ENCODE results near the gene HOXB3.

The HOXB3 gene

DNA sequence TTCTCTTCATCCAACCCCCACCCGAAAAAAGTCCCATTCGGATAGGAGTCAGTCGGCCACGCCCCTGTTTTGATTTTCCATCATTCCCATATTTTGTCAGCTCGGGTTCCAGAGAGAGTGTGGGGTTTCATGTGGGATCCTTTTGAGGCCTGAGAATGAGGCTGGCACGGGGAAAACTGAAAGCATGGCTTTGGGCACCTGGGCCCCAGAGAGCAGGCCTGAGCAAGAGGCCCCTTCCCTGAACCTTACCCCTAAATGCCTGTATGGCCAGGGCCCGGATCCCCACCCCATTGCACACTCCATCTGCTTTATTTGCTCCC, 7.3 kb downstream of the HOXB3 start:
- DNase-seq = no peak

- no peak for DNase-seq
Observed at GRCh38 chr17:48579760-48580554, 10.1 kb downstream of the HOXB3 start.

GRCh38 chr17:48579471-48579759, 10.6 kb downstream of the HOXB3 start:
- no peak for DNase-seq

- DNase-seq = no peak
Observed at GRCh38 chr17:48578616-48579470, 11.2 kb downstream of the HOXB3 start.

GRCh38 chr17:48577946-48578615, 12.0 kb downstream of the HOXB3 start, which contains the start of gene HOXB4:
Gene HOXB4, minus strand, starts transcription at chr17:48578350. Its CDS starts 31 bp downstream, at chr17:48578319.
- DNase-seq = peak; percentile 47 to 57

- DNase-seq = no peak
Observed at GRCh38 chr17:48577330-48577945, 12.6 kb downstream of the HOXB3 start.

- no peak for DNase-seq
Observed at GRCh38 chr17:48576479-48577309, 13.3 kb downstream of the HOXB3 start.

DNA sequence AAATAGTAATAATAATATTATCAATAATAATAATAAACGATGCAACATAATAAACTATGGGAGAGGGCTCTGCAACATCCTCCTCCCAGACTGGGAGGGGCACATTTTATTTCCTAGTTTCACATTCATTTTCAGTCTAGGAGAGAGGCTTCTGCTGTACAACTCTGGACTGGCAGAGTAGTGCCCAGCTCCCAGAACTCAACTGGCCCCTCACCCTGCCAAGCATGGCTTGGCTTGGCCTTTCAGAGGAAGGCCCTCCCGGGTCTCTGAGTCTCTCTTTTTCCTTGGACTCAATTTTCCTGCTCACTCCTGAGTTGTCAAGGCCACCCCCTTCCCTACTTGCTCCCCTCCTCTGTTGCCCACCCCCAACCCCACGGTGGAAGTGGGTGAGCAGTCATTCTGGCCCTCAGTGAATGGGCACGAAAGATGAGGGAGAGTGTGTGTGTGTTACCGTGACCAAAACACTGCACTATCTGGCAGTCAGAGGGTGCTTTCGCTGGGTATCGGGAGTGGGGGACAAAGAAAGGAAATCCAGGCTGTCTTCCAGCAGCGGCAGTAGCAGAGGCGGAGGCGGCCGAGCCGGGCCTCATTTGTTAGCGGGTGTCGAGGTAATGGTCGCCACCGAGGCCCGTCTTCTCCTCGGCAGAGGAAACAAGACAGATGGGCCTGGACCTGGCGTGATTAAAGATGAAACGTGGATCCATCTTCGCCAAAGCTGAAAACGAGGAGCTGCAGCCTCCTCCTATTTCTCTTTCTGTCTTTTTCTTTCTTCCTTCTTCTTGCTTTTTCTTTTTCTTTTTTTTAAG, 14.2 kb downstream of the HOXB3 start:
- no peak for DNase-seq

GRCh38 chr17:48575066-48575582, 14.9 kb downstream of the HOXB3 start:
- no peak for DNase-seq

- no peak for DNase-seq
Observed at GRCh38 chr17:48574505-48575065, 15.5 kb downstream of the HOXB3 start.

GRCh38 chr17:48571826-48572417, 18.1 kb downstream of the HOXB3 start:
- DNase-seq = no peak

DNA sequence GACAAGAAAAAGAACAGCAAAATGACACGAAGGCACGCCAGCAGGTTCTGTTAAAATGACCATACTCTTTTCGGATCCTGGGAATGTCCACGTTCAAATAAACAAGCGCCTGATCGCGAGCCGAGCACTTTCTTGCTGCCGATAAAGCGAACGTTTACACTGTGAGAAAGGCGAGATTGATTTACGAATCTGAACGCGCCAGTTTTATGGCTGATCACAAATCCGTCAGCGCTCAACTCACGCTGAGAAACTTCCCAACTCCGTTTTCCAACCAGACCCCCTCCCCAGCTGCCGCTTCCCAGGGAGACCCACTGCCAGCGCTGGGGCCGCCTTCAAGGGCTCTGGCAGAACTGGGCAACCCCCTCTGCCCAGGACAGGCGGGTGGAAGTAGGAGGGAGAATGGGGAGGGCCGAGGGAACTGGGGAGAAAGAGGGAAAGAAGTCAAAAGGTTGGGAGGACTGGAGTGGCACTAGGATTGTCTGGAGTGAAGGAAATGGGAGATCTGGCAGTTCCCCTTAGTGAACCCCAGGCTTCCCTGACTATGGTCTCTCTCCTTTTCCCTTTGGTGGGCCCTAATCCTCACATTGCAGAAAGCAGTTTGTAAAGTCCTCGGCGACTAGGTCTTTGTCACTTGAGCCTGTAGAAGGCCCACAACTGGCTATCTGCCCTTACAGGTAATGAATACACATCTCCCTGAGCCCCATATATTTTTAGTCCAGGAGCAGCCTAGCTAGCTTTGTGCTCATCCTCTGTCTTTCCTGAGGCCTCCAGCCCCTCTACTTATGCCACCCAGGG, 18.8 kb downstream of the HOXB3 start:
- DNase-seq = no peak

- DNase-seq = no peak
Observed at GRCh38 chr17:48570325-48571023, 19.6 kb downstream of the HOXB3 start.

DNA sequence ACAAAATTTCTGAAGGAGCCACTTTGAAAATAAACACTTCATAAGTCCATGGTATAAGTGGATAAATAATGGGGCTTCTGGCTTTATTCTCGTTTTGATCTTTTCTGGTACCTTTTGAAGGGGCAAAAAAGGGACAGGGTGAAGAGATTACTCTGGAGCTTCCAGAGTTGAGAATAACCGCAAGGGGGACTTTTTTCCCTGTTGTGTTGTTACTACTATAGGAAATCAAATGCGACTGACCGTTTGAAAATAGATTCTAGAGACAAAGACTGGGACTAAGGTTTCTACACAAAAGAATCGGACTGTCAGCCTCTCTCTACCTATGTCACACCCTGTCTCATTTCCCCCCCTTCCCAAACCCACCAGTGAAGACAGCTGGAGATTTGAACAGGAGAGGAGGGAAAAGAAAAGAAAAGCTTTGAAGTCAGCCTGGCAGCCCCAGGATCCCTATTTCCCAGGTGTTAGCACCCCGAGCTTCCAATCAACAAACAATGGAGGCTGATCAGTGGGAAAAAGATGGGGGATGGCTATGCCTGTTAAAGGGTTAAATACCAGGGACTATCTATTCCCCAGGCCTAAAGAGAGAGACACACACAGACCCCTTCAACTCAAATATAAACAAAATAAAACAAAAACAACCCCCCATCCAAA, 20.2 kb downstream of the HOXB3 start:
- no peak for DNase-seq

- DNase-seq = no peak
Observed at GRCh38 chr17:48569240-48569582, 20.8 kb downstream of the HOXB3 start.

GRCh38 chr17:48568499-48569239, 21.4 kb downstream of the HOXB3 start:
- no peak for DNase-seq

DNA sequence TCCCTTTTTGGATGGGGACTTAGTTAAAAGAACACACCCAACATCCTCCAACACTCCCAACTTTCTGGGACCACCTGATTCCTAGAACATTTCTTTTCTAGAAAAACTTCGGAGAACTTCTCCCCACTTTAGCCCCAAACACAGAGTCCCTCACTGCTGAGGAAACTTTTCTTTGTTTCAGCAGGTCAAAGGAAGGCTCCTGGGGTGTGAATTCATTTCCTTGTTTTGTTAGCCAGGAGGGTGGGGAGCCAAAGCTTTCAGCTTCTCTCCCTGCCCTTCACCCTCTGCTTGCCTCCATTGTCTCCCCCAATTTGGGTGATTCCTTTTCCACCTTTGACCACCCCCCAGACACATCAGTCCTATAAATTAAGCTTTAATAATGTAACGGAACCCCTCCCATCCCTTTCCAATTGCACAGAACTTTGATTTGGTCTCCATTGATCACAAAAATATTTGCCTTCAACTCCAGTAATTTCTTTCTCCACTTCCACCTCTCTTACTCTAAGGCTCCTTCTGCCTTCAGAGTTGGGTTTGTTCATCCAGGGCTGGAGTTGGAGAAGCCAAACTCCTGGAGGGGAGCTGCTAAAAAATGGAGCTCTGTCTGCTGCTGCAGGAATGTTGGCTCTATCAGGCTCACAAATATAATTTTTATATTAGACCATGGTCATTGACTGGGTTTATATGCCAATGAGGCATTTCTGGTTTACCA, 22.2 kb downstream of the HOXB3 start:
- no peak for DNase-seq

Measured in activated CD4-positive, alpha-beta T cell treated with anti-CD3 and anti-CD28 coated beads, Interleukin-2, amount 50 U/mL, for 4 hours (primary cell).